Smooth muscle cell (in vitro differentiated cells): ENCODE results near the gene MED7. TPM values are rescaled to one million over a fixed set of nuclear protein-coding genes. Genes with fewer than 3 reads are reported as not detected.

Experiments used
- DNase-seq: peaks from one replicate; lab custom pipeline; 2025; ENCODE audit not compliant: unreplicated experiment; lab: John Stamatoyannopoulos, UW
- H2AFZ ChIP-seq: fragments of 200-600 bp; sonication (generic); 2 replicates; pipeline ENCODE4 v1.6.0; 2016; ENCODE audit warnings: antibody characterized with exemption, low read depth, mild to moderate bottlenecking
- H3F3A ChIP-seq: fragments of 200-600 bp; sonication (generic); 2 replicates; pipeline ENCODE4 v1.6.0; 2017; ENCODE audit warnings: antibody characterized with exemption, low read depth
- H3K27ac ChIP-seq: fragments of 200-600 bp; sonication (generic); 2 replicates; pipeline ENCODE4 v1.5.1; 2016; ENCODE audit warnings: low read depth, mild to moderate bottlenecking
- H3K27me3 ChIP-seq: fragments of 200-600 bp; sonication (generic); 2 replicates; pipeline ENCODE4 v1.6.1; 2016; ENCODE audit warnings: low read depth, mild to moderate bottlenecking
- H3K36me3 ChIP-seq: fragments of 200-600 bp; sonication (generic); 2 replicates; pipeline ENCODE4 v1.5.1; 2016; ENCODE audit warnings: low read depth
- H3K4me1 ChIP-seq: fragments of 200-600 bp; sonication (generic); 2 replicates; pipeline ENCODE4 v1.5.1; 2016; ENCODE audit warnings: low read depth
- H3K4me2 ChIP-seq: fragments of 200-600 bp; sonication (generic); 2 replicates; pipeline ENCODE4 v1.6.0; 2016; ENCODE audit warnings: mild to moderate bottlenecking
- H3K4me3 ChIP-seq: fragments of 200-600 bp; sonication (generic); 2 replicates; pipeline ENCODE4 v1.5.1; 2016; ENCODE audit warnings: mild to moderate bottlenecking
- H3K79me2 ChIP-seq: fragments of 200-600 bp; sonication (generic); 2 replicates; pipeline ENCODE4 v1.6.0; 2016; ENCODE audit warnings: low read depth, mild to moderate bottlenecking
- H3K9ac ChIP-seq: fragments of 200-600 bp; sonication (generic); 2 replicates; pipeline ENCODE4 v1.6.0; 2016; ENCODE audit warnings: low read depth
- H3K9me3 ChIP-seq: fragments of 200-600 bp; sonication (generic); replicated peaks from 2 replicates; pipeline ENCODE4 v1.5.1; 2016; ENCODE audit warnings: low read depth
- H4K20me1 ChIP-seq: fragments of 200-600 bp; sonication (generic); 2 replicates; pipeline ENCODE4 v1.6.0; 2016; ENCODE audit warnings: low read depth
- CTCF ChIP-seq: fragments of 200-600 bp; sonication (generic); IDR thresholded peaks from 2 replicates; pipeline ENCODE4 v1.5.1; 2017; ENCODE audit warnings: borderline replicate concordance, mild to moderate bottlenecking, antibody characterized with exemption; ENCODE audit not compliant: insufficient read depth, poor library complexity, severe bottlenecking
- WGBS: methylation state at CpG from one replicate; pipeline ENCODE4 v1.1.7; 2016; ENCODE audit warnings: low lambda C conversion rate; 5-methylcytosine and 5-hydroxymethylcytosine counted together
- polyA plus RNA-seq: library from polyadenylated mRNA; unstranded; fragments of >200 nt; fragmentation: Nextera tagmentation; extraction: Ambion mirVana; gene quantifications from 2 replicates; pipeline ENCODE4 v1.2.1, GENCODE V29; 2016
- total RNA-seq: library from RNA; depleted of rRNA; stranded (reverse); fragments of >200 nt; gene quantifications from 2 replicates; pipeline ENCODE4 v1.2.3, GENCODE V29; 2014

The MED7 gene
- total and polyA plus RNA-seq, 2 experiments from 2014 or later, result 9.3 to 12.7 TPM

GRCh38 chr5:157137691-157138090 is 5.0 kb downstream of the MED7 start:
- peaks cover 13% of the 10 kb centered on the region for H4K20me1 ChIP-seq
- H3K9me3 ChIP-seq, result no peaks in the 10 kb centered on the region
- TF ChIP-seq CTCF, result no peak
- H3K4me1 ChIP-seq, result peaks cover 6% of the 10 kb centered on the region
- no peaks in the 10 kb centered on the region for H3F3A ChIP-seq
- no peak overlapping the region for H3K27ac ChIP-seq
- 79% methylated on average over 6 of the region's 6 CpGs for WGBS
- H3K4me3 ChIP-seq, result no peak overlapping the region
- no peaks in the 10 kb centered on the region for H3K36me3 ChIP-seq
- no peak overlapping the region for H3K9ac ChIP-seq
- DNase-seq, result no peak
- no peak overlapping the region for H2AFZ ChIP-seq
- H3K79me2 ChIP-seq, result peaks cover 14% of the 10 kb centered on the region
- H3K27me3 ChIP-seq, result no peaks in the 10 kb centered on the region
- no peak overlapping the region for H3K4me2 ChIP-seq

GRCh38 chr5:157132281-157132612 is 10.4 kb downstream of the MED7 start:
- peaks cover 13% of the 10 kb centered on the region for H4K20me1 ChIP-seq
- H2AFZ ChIP-seq, result no peak overlapping the region
- 36% methylated on average over 1 of the region's 1 CpG for WGBS
- no peak overlapping the region for H3K4me2 ChIP-seq
- H3K4me1 ChIP-seq, result no peaks in the 10 kb centered on the region
- H3K4me3 ChIP-seq, result no peak overlapping the region
- H3K9ac ChIP-seq, result no peak overlapping the region
- no peaks in the 10 kb centered on the region for H3K9me3 ChIP-seq
- H3K27me3 ChIP-seq, result no peaks in the 10 kb centered on the region
- H3K36me3 ChIP-seq, result no peaks in the 10 kb centered on the region
- H3F3A ChIP-seq, result no peaks in the 10 kb centered on the region
- no peaks in the 10 kb centered on the region for H3K79me2 ChIP-seq
- H3K27ac ChIP-seq, result no peak overlapping the region
- DNase-seq, result no peak
- TF ChIP-seq CTCF, result no peak

GRCh38 chr5:157130925-157131324 is 11.7 kb downstream of the MED7 start:
- WGBS, result 31% methylated on average over 7 of the region's 7 CpGs
- Histone ChIP-seq H4K20me1 (peaks cover 9% of the 10 kb centered on the region), H3K9me3 (no peaks in the 10 kb centered on the region), H3K36me3 (no peaks in the 10 kb centered on the region), H3K27me3 (no peaks in the 10 kb centered on the region), H3K4me2 (no peak overlapping the region), H3K27ac (no peak overlapping the region), H3K9ac (no peak overlapping the region), H3F3A (no peaks in the 10 kb centered on the region), H2AFZ (no peak overlapping the region), H3K4me1 (no peaks in the 10 kb centered on the region), H3K4me3 (no peak overlapping the region), H3K79me2 (no peaks in the 10 kb centered on the region)
- DNase-seq, result no peak
- no peak for TF ChIP-seq CTCF

- Histone ChIP-seq H3K27me3 (no peaks in the 10 kb centered on the region), H3K4me1 (no peaks in the 10 kb centered on the region), H3F3A (no peaks in the 10 kb centered on the region), H3K9me3 (no peaks in the 10 kb centered on the region), H3K9ac (no peak overlapping the region), H3K4me2 (no peak overlapping the region), H3K79me2 (no peaks in the 10 kb centered on the region), H4K20me1 (no peaks in the 10 kb centered on the region), H3K36me3 (no peaks in the 10 kb centered on the region), H2AFZ (no peak overlapping the region), H3K4me3 (no peak overlapping the region), H3K27ac (no peak overlapping the region)
- DNase-seq, result no peak
- TF ChIP-seq CTCF, result no peak
Measured at GRCh38 chr5:157121709-157122108, 21.0 kb downstream of the MED7 start.
